Measurements from ENCODE around the gene ZNF446.
"Not testable (repeated sequence)": the region's sequence is repeated elsewhere in the genome, so short reads cannot be mapped to it uniquely, and the experiment has no call there.

Gene ZNF446

GRCh38 chr19:58507602-58508223 is 31.6 kb downstream of the ZNF446 start:
- not testable (repeated sequence) for DNase-seq (ENCODE audit: low read depth)

GRCh38 chr19:58509731-58510083 is 33.6 kb downstream of the ZNF446 start:
- DNase-seq (ENCODE audit: low read depth) = peak; percentile 98

GRCh38 chr19:58510084-58510862 is 34.1 kb downstream of the ZNF446 start:
- no peak for DNase-seq (ENCODE audit: low read depth)

GRCh38 chr19:58511353-58512208 is 35.4 kb downstream of the ZNF446 start, which contains the start of gene SLC27A5:
SLC27A5 (minus strand) TSS chr19:58511992; CDS start chr19:58511955, 37 bp downstream.
- DNase-seq (ENCODE audit: low read depth) = no peak

- no peak for DNase-seq (ENCODE audit: low read depth)
These were observed 37.1 kb downstream of the ZNF446 start for GRCh38 chr19:58513213-58513693.

- DNase-seq (ENCODE audit: low read depth) = peak; percentile 99
These were observed 37.8 kb downstream of the ZNF446 start for GRCh38 chr19:58513694-58514563.

GRCh38 chr19:58514564-58515022 is 38.4 kb downstream of the ZNF446 start:
- DNase-seq (ENCODE audit: low read depth) = no peak

GRCh38 chr19:58515259-58515658 is 39.1 kb downstream of the ZNF446 start:
- no peak for DNase-seq (ENCODE audit: low read depth)

GRCh38 chr19:58516246-58516836 is 40.2 kb downstream of the ZNF446 start:
- no peak for DNase-seq (ENCODE audit: low read depth)

- no peak for DNase-seq (ENCODE audit: low read depth)
These were observed 41.0 kb downstream of the ZNF446 start for GRCh38 chr19:58516964-58517833.

GRCh38 chr19:58518256-58519086 is 42.3 kb downstream of the ZNF446 start:
- no peak for DNase-seq (ENCODE audit: low read depth)

GRCh38 chr19:58519087-58519354 is 42.9 kb downstream of the ZNF446 start:
- DNase-seq (ENCODE audit: low read depth) = no peak

GRCh38 chr19:58519355-58520256 is 43.5 kb downstream of the ZNF446 start, which contains the start of gene ZBTB45:
ZBTB45 (minus strand) TSS chr19:58519810; CDS start chr19:58517673, 2,137 bp downstream.
- DNase-seq (ENCODE audit: low read depth) = peak; percentile 98

GRCh38 chr19:58520257-58520599 is 44.1 kb downstream of the ZNF446 start:
- no peak for DNase-seq (ENCODE audit: low read depth)

GRCh38 chr19:58521651-58522050 is 45.5 kb downstream of the ZNF446 start:
- no peak for DNase-seq (ENCODE audit: low read depth)

- no peak for DNase-seq (ENCODE audit: low read depth)
These were observed 46.6 kb downstream of the ZNF446 start for GRCh38 chr19:58522709-58523108.

- no peak for DNase-seq (ENCODE audit: low read depth)
These were observed 53.3 kb downstream of the ZNF446 start for GRCh38 chr19:58529405-58529804.
